ENCODE measurements around the gene TSPY2. TPM values are rescaled to one million over a fixed set of nuclear protein-coding genes. Genes with fewer than 3 reads are reported as not detected.
"Not testable (repeated sequence)": the region's sequence is repeated elsewhere in the genome, so short reads cannot be mapped to it uniquely, and the experiment has no call there.

TSPY2 gene
- not detected in 2 replicates for total RNA-seq
- long read RNA-seq = 0 reads

GRCh38 chrY:6245923-6246322 lies at the start of gene TSPY2:
Gene TSPY2, plus strand, starts transcription at chrY:6246223. Its CDS starts 46 bp downstream, at chrY:6246269.
- not testable (repeated sequence) for H3K4me3 Mint-ChIP-seq; H3K27me3 Mint-ChIP-seq (ENCODE audit: low read depth); H3K27ac Mint-ChIP-seq (ENCODE audit: unreplicated experiment); DNase-seq (ENCODE audit: low read depth, low spot score); H3K36me3 Mint-ChIP-seq (ENCODE audit: low read depth); H3K9me3 Mint-ChIP-seq; H3K4me1 Mint-ChIP-seq

GRCh38 chrY:6209565-6209964 lies 36.5 kb upstream of the TSPY2 start:
- H3K27me3 Mint-ChIP-seq (ENCODE audit: low read depth); DNase-seq (ENCODE audit: low read depth, low spot score); H3K4me3 Mint-ChIP-seq; H3K36me3 Mint-ChIP-seq (ENCODE audit: low read depth); H3K27ac Mint-ChIP-seq (ENCODE audit: unreplicated experiment); H3K9me3 Mint-ChIP-seq; H3K4me1 Mint-ChIP-seq: not testable (repeated sequence)

- H3K27ac Mint-ChIP-seq (ENCODE audit: unreplicated experiment); H3K36me3 Mint-ChIP-seq (ENCODE audit: low read depth): not testable (repeated sequence)
Measured at GRCh38 chrY:6217045-6217444, 29.0 kb upstream of the TSPY2 start.

GRCh38 chrY:6269839-6270238 lies 23.8 kb downstream of the TSPY2 start:
- DNase-seq (ENCODE audit: low read depth, low spot score); H3K4me3 Mint-ChIP-seq; H3K4me1 Mint-ChIP-seq; H3K9me3 Mint-ChIP-seq; H3K27me3 Mint-ChIP-seq (ENCODE audit: low read depth); H3K27ac Mint-ChIP-seq (ENCODE audit: unreplicated experiment); H3K36me3 Mint-ChIP-seq (ENCODE audit: low read depth): not testable (repeated sequence)

More at GRCh38 chrY:6217045-6217444, 29.0 kb upstream of the TSPY2 start:
- H3K4me3 Mint-ChIP-seq; H3K9me3 Mint-ChIP-seq; H3K27me3 Mint-ChIP-seq (ENCODE audit: low read depth); H3K4me1 Mint-ChIP-seq; DNase-seq (ENCODE audit: low read depth, low spot score): not testable (repeated sequence)

Data from neural crest cell (in vitro differentiated cells).